OCI-LY7 (cell line): ENCODE data around the gene GALNT7. TPM values are rescaled to one million over a fixed set of nuclear protein-coding genes. Genes with fewer than 3 reads are reported as not detected.

ENCODE experiments used
- BruUV-seq: library from RNA; stranded (reverse); fragments of 400-500 nt; replicated peaks from 2 replicates; lab custom pipeline; 2021; lab: Mats Ljungman, UMichigan
- CTCF ChIA-PET: fragments of 300-600 bp; sonication (Branson Sonifier 250); formaldehyde crosslinking; loops from one replicate; lab custom pipeline; 2022; ENCODE audit warnings: antibody characterized with exemption; ENCODE audit not compliant: unreplicated experiment; lab: Charles Lee
- POLR2A ChIA-PET: fragments of 300-600 bp; sonication (Branson Sonifier 250); formaldehyde crosslinking; loops from one replicate; lab custom pipeline; 2022; ENCODE audit warnings: antibody characterized with exemption; lab: Charles Lee
- DNase-seq: peaks from one replicate; pipeline ENCODE4 v3.0.0-alpha.2; 2015; ENCODE audit warnings: low spot score
- H2AFZ ChIP-seq: fragments of 200-600 bp; sonication (generic), shearing (Covaris generic); 2 replicates; pipeline ENCODE4 v1.6.1; 2014; ENCODE audit warnings: mild to moderate bottlenecking, antibody characterized with exemption, low read length, moderate library complexity
- H3K27ac ChIP-seq: fragments of 200-600 bp; sonication (generic); 2 replicates; pipeline ENCODE4 v1.5.1; 2014; ENCODE audit warnings: mixed run types, low read depth, mild to moderate bottlenecking, moderate library complexity, low read length, inconsistent platforms; ENCODE audit not compliant: poor library complexity, severe bottlenecking
- H3K36me3 ChIP-seq: fragments of 200-600 bp; sonication (generic); 2 replicates; pipeline ENCODE4 v1.6.1; 2014; ENCODE audit warnings: mild to moderate bottlenecking, antibody characterized with exemption, low read length, moderate library complexity, mixed read lengths; ENCODE audit not compliant: insufficient read depth
- H3K4me1 ChIP-seq: fragments of 200-600 bp; sonication (generic); 2 replicates; pipeline ENCODE4 v1.5.1; 2014; ENCODE audit warnings: mild to moderate bottlenecking, low read length; ENCODE audit not compliant: insufficient read depth, poor library complexity, severe bottlenecking
- H3K4me2 ChIP-seq: fragments of 200-600 bp; sonication (generic); 2 replicates; pipeline ENCODE4 v1.6.1; 2014; ENCODE audit warnings: mild to moderate bottlenecking, low read length
- H3K4me3 ChIP-seq: fragments of 200-600 bp; sonication (generic); 2 replicates; pipeline ENCODE4 v1.5.1; 2014; ENCODE audit warnings: mild to moderate bottlenecking, low read depth, low read length; ENCODE audit not compliant: poor library complexity, severe bottlenecking
- H3K79me2 ChIP-seq: fragments of 200-600 bp; sonication (generic); 2 replicates; pipeline ENCODE4 v1.6.1; 2016; ENCODE audit warnings: low read depth, mild to moderate bottlenecking, low read length, moderate library complexity, mixed read lengths; ENCODE audit not compliant: insufficient read depth
- H3K9me2 ChIP-seq: fragments of 200-600 bp; sonication (generic); 2 replicates; pipeline ENCODE4 v1.6.1; 2016; ENCODE audit warnings: mild to moderate bottlenecking, low read length, mixed read lengths; ENCODE audit not compliant: insufficient read depth
- H3K9me3 ChIP-seq: fragments of 200-600 bp; sonication (generic); 2 replicates; pipeline ENCODE4 v1.6.1; 2014; ENCODE audit warnings: mild to moderate bottlenecking, mixed run types, low read length, mixed read lengths
- H4K20me1 ChIP-seq: fragments of 200-600 bp; sonication (generic); 2 replicates; pipeline ENCODE4 v1.6.1; 2014; ENCODE audit warnings: mild to moderate bottlenecking, antibody characterized with exemption, low read length, moderate library complexity, mixed read lengths; ENCODE audit not compliant: insufficient read depth
- CTCF ChIP-seq: fragments of 200-600 bp; sonication (generic); conservative IDR thresholded peaks from 2 replicates; pipeline ENCODE4 v1.5.1; 2014; ENCODE audit warnings: mild to moderate bottlenecking, antibody characterized with exemption, low read length, moderate library complexity, mixed read lengths
- EZH2phosphoT487 ChIP-seq: fragments of 200-600 bp; sonication (generic); IDR thresholded peaks from 2 replicates; pipeline ENCODE4 v1.6.1; 2018; ENCODE audit warnings: low read depth, borderline replicate concordance, mild to moderate bottlenecking, mixed run types, antibody characterized with exemption, low read length, moderate library complexity, mixed read lengths
- intact Hi-C: fragments of 100-400 bp; cut with micrococcal nuclease; formaldehyde crosslinking; loops from one replicate; pipeline ENCODE4 v1.10.0; 2022; ENCODE audit not compliant: unreplicated experiment
- total RNA-seq, 2 experiments: library from RNA; depleted of rRNA in 1 of 2; stranded (reverse); fragments of >200 nt in 1 of 2; shearing (Covaris generic) in 1 of 2; gene quantifications; 2 replicates each; pipeline ENCODE4 v1.2.3, GENCODE V29; 2014 to 2022

The GALNT7 gene
- total RNA-seq, 2 experiments from 2014 or later, result 20.3 to 34.4 TPM

- intact Hi-C loops, result loop anchor here (1.0 to 2.0 kb wide), 3 partner anchors 89 to 245 kb away; partner anchors contain the start of gene GALNT7
- peaks cover 54% of the 10 kb centered on the region for H3K79me2 ChIP-seq
- H3K4me2 ChIP-seq, result no peak overlapping the region
- no peak overlapping the region for H3K27ac ChIP-seq
- DNase-seq, result peak; percentile 76
- no peak overlapping the region for H3K4me3 ChIP-seq
- ChIA-PET CTCF (interaction anchor here (1.4 kb wide), 1 partner anchor 244 kb away, joined by 11 read pairs; no protein-coding TSS in a partner anchor), POLR2A (interaction anchor here (0.6 to 1.1 kb wide), 7 partner anchors 13 to 163 kb away, joined by 3 to 6 read pairs (median 3); no protein-coding TSS in a partner anchor)
- H3K4me1 ChIP-seq, result peaks cover 22% of the 10 kb centered on the region
- 0 out of 2 replicates have a peak, but pooled peaks cover 5% of the 10 kb centered on the region for H3K36me3 ChIP-seq
- peaks cover 4% of the 10 kb centered on the region; the same call in 1 of the 2 replicates for H4K20me1 ChIP-seq
- no peaks in the 10 kb centered on the region for H3K9me2 ChIP-seq
- H2AFZ ChIP-seq, result no peak overlapping the region
- no peak for TF ChIP-seq EZH2phosphoT487
- peak; percentile 95 for TF ChIP-seq CTCF
- no TSS peak for BruUV-seq
- H3K9me3 ChIP-seq, result no peaks in the 10 kb centered on the region
Measured at GRCh38 chr4:173257732-173258717, 89.4 kb downstream of the GALNT7 start.

- Histone ChIP-seq H3K9me2 (no peaks in the 10 kb centered on the region), H2AFZ (no peak overlapping the region), H3K4me1 (peaks cover 31% of the 10 kb centered on the region), H3K79me2 (peaks cover 63% of the 10 kb centered on the region), H3K4me3 (no peak overlapping the region), H4K20me1 (peaks cover 4% of the 10 kb centered on the region; the same call in 1 of the 2 replicates), H3K27ac (no peak overlapping the region), H3K9me3 (no peaks in the 10 kb centered on the region), H3K4me2 (no peak overlapping the region), H3K36me3 (no peaks in the 10 kb centered on the region)
- 0 out of 2 replicates have a peak, but pooled peaks have one; percentile 32 for TF ChIP-seq CTCF
- TF ChIP-seq EZH2phosphoT487, result no peak
- no TSS peak for BruUV-seq
- peak; percentile 28 for DNase-seq
- intact Hi-C loops, result no loop called here
- POLR2A ChIA-PET, result no interaction called here
- CTCF ChIA-PET, result no interaction called here
Measured at GRCh38 chr4:173258866-173259265, 90.3 kb downstream of the GALNT7 start.
